Measurements from ENCODE around the gene PARD3B. TPM values are rescaled to one million over a fixed set of nuclear protein-coding genes. Genes with fewer than 3 reads are reported as not detected.

The PARD3B gene
- total RNA-seq, 4 donors from 2014 or later = 6.5 to 17.3 (median 12.7) TPM

DNA sequence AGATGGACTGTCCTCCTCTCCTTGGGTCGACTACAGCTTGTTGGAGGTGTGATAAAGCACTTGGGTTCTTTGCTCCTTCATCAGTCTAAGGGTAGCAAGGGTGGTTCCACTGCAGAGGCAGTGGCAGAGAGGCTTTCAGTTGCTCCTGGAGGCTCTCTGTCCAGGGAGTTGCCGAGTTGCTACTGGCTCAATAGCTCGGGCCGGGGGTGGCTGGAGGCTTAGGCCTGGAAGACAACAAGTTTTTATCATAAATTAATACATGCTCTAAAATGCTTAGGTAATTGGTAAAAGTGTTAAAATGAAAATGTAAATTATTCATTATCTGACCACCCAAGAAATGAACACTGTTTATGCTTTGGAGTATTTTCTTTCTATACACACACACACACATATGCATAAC, 975.0 kb downstream of the PARD3B start:
- no peak for DNase-seq (ENCODE audit: low spot score in 2 of 2)
- intact Hi-C loops (cut with DNase I; ENCODE audit: low total_unique reads) = no loop called here
- H3K4me3 ChIP-seq (ENCODE audit: low read depth, poor library complexity, severe bottlenecking) = no peak overlapping the region
- no peak for TF ChIP-seq CTCF (IDR thresholded peaks at IDR 0.05)
- no peak for TF ChIP-seq POLR2A (IDR thresholded peaks at IDR 0.05)
- WGBS, 2 donors = 96% methylated on average over 4 of the region's 4 CpGs

GRCh38 chr2:205524656-205525055, 979.4 kb downstream of the PARD3B start:
- intact Hi-C loops (cut with DNase I; ENCODE audit: low total_unique reads) = no loop called here
- 61 to 80% methylated on average over 3 of the region's 3 CpGs for WGBS, 2 donors
- no peak for DNase-seq (ENCODE audit: low spot score in 2 of 2)
- no peak overlapping the region for H3K4me3 ChIP-seq (ENCODE audit: low read depth, poor library complexity, severe bottlenecking)
- TF ChIP-seq CTCF (IDR thresholded peaks at IDR 0.05) = no peak
- no peak for TF ChIP-seq POLR2A (IDR thresholded peaks at IDR 0.05)

- DNase-seq (ENCODE audit: low spot score in 2 of 2) = no peak
- intact Hi-C loops (cut with DNase I; ENCODE audit: low total_unique reads) = no loop called here
- TF ChIP-seq POLR2A (IDR thresholded peaks at IDR 0.05) (no peak), CTCF (IDR thresholded peaks at IDR 0.05) (no peak)
These were observed 982.5 kb downstream of the PARD3B start for GRCh38 chr2:205527801-205528200.

DNA sequence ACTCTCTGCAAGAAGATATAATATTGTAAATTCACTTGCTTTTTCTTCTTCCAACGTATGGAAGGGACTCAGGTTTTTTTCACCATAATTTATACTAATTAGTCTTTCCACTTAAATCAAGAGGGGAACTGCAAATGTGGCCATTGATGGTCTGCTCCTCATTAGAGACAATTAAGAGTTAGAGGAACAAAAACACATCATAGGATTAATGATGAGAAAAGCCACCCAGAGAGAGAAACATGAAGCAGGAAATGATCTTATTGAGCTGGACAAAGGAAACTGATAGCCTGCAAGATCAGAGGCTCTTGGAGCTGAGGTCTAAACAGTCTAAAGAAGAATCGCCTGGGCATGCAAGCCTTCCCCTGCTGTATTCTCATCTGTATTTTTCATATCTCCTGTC, 985.8 kb downstream of the PARD3B start:
- H3K4me3 ChIP-seq (ENCODE audit: low read depth, poor library complexity, severe bottlenecking) = no peak overlapping the region
- TF ChIP-seq CTCF (IDR thresholded peaks at IDR 0.05) (no peak), POLR2A (IDR thresholded peaks at IDR 0.05) (no peak)
- intact Hi-C loops (cut with DNase I; ENCODE audit: low total_unique reads) = no loop called here
- WGBS, 2 donors = 83 to 84% methylated on average over 2 of the region's 2 CpGs
- no peak for DNase-seq (ENCODE audit: low spot score in 2 of 2)

More at GRCh38 chr2:205527801-205528200, 982.5 kb downstream of the PARD3B start:
- H3K4me3 ChIP-seq (ENCODE audit: low read depth, poor library complexity, severe bottlenecking) = no peak overlapping the region

GRCh38 chr2:205531489-205532148, 986.3 kb downstream of the PARD3B start:
- intact Hi-C loops (cut with DNase I; ENCODE audit: low total_unique reads) = no loop called here
- no peak for DNase-seq (ENCODE audit: low spot score in 2 of 2)
- no peak for TF ChIP-seq CTCF (IDR thresholded peaks at IDR 0.05)
- no peak for TF ChIP-seq POLR2A (IDR thresholded peaks at IDR 0.05)
- no peak overlapping the region for H3K4me3 ChIP-seq (ENCODE audit: low read depth, poor library complexity, severe bottlenecking)
- 94 to 95% methylated on average over 9 of the region's 9 CpGs for WGBS, 2 donors

- no peak for DNase-seq (ENCODE audit: low spot score in 2 of 2)
- intact Hi-C loops (cut with DNase I; ENCODE audit: low total_unique reads) = no loop called here
- WGBS, 2 donors = 85 to 88% methylated on average over 3 of the region's 3 CpGs
- H3K4me3 ChIP-seq (ENCODE audit: low read depth, poor library complexity, severe bottlenecking) = no peak overlapping the region
- TF ChIP-seq CTCF (IDR thresholded peaks at IDR 0.05) = no peak
- no peak for TF ChIP-seq POLR2A (IDR thresholded peaks at IDR 0.05)
These were observed 989.7 kb downstream of the PARD3B start for GRCh38 chr2:205535001-205535400.

Data from lower leg skin (tissue), 4 donors.